ENCODE data around the gene KRT81.

The KRT81 gene

GRCh38 chr12:52333321-52333720, 42.0 kb upstream of the KRT81 start:
- Histone ChIP-seq H3F3A (ENCODE audit: low read depth) (no peaks in the 10 kb centered on the region), H3K4me1 (ENCODE audit: insufficient read depth, low read length, poor library complexity, severe bottlenecking) (no peaks in the 10 kb centered on the region), H3K9me3 (ENCODE audit: insufficient read depth, low read depth, low read length) (no peaks in the 10 kb centered on the region), H3K9me2 (replicated peaks; ENCODE audit: low read depth, low read length) (no peaks in the 10 kb centered on the region), H3K4me2 (ENCODE audit: low read depth, low read length, poor library complexity, severe bottlenecking) (no peak overlapping the region), H3K79me2 (ENCODE audit: insufficient read depth, low read length) (no peaks in the 10 kb centered on the region), H2AFZ (ENCODE audit: low read length) (no peak overlapping the region), H3K4me3 (ENCODE audit: low read length, poor library complexity, severe bottlenecking) (no peak overlapping the region), H3K9ac (ENCODE audit: low read depth, low read length, poor library complexity, severe bottlenecking) (no peak overlapping the region), H3K36me3 (ENCODE audit: insufficient read depth, low read length) (no peaks in the 10 kb centered on the region), H4K20me1 (ENCODE audit: insufficient read depth, low read length, poor library complexity, severe bottlenecking) (no peaks in the 10 kb centered on the region), H3K27me3 (ENCODE audit: insufficient read depth, low read length, poor library complexity, severe bottlenecking) (no peaks in the 10 kb centered on the region)
- TF ChIP-seq EZH2phosphoT487 (IDR thresholded peaks at IDR 0.05; ENCODE audit: borderline replicate concordance), result no peak
- no peak for TF ChIP-seq CTCF (conservative IDR thresholded peaks at IDR 0.05; ENCODE audit: low read length)

GRCh38 chr12:52332381-52332780, 41.0 kb upstream of the KRT81 start:
- Histone ChIP-seq H3K36me3 (ENCODE audit: insufficient read depth, low read length) (no peaks in the 10 kb centered on the region), H3F3A (ENCODE audit: low read depth) (no peaks in the 10 kb centered on the region), H2AFZ (ENCODE audit: low read length) (no peak overlapping the region), H3K79me2 (ENCODE audit: insufficient read depth, low read length) (no peaks in the 10 kb centered on the region), H3K4me3 (ENCODE audit: low read length, poor library complexity, severe bottlenecking) (no peak overlapping the region), H3K9ac (ENCODE audit: low read depth, low read length, poor library complexity, severe bottlenecking) (no peak overlapping the region), H3K4me2 (ENCODE audit: low read depth, low read length, poor library complexity, severe bottlenecking) (no peak overlapping the region), H3K9me3 (ENCODE audit: insufficient read depth, low read depth, low read length) (no peaks in the 10 kb centered on the region), H4K20me1 (ENCODE audit: insufficient read depth, low read length, poor library complexity, severe bottlenecking) (no peaks in the 10 kb centered on the region), H3K4me1 (ENCODE audit: insufficient read depth, low read length, poor library complexity, severe bottlenecking) (no peaks in the 10 kb centered on the region), H3K9me2 (replicated peaks; ENCODE audit: low read depth, low read length) (no peaks in the 10 kb centered on the region), H3K27me3 (ENCODE audit: insufficient read depth, low read length, poor library complexity, severe bottlenecking) (no peaks in the 10 kb centered on the region)
- no peak for TF ChIP-seq EZH2phosphoT487 (IDR thresholded peaks at IDR 0.05; ENCODE audit: borderline replicate concordance)
- TF ChIP-seq CTCF (conservative IDR thresholded peaks at IDR 0.05; ENCODE audit: low read length), result no peak

- no peak for TF ChIP-seq CTCF (conservative IDR thresholded peaks at IDR 0.05; ENCODE audit: low read length)
- no peak for TF ChIP-seq EZH2phosphoT487 (IDR thresholded peaks at IDR 0.05; ENCODE audit: borderline replicate concordance)
- H3K9ac ChIP-seq (ENCODE audit: low read depth, low read length, poor library complexity, severe bottlenecking), result no peak overlapping the region
- no peaks in the 10 kb centered on the region for H3K9me3 ChIP-seq (ENCODE audit: insufficient read depth, low read depth, low read length)
- H3K36me3 ChIP-seq (ENCODE audit: insufficient read depth, low read length), result no peaks in the 10 kb centered on the region
- H3K4me1 ChIP-seq (ENCODE audit: insufficient read depth, low read length, poor library complexity, severe bottlenecking), result no peaks in the 10 kb centered on the region
- H3K4me2 ChIP-seq (ENCODE audit: low read depth, low read length, poor library complexity, severe bottlenecking), result no peak overlapping the region
- H3K4me3 ChIP-seq (ENCODE audit: low read length, poor library complexity, severe bottlenecking), result no peak overlapping the region
- no peaks in the 10 kb centered on the region for H4K20me1 ChIP-seq (ENCODE audit: insufficient read depth, low read length, poor library complexity, severe bottlenecking)
- no peaks in the 10 kb centered on the region for H3K9me2 ChIP-seq (replicated peaks; ENCODE audit: low read depth, low read length)
- no peaks in the 10 kb centered on the region for H3F3A ChIP-seq (ENCODE audit: low read depth)
- H3K79me2 ChIP-seq (ENCODE audit: insufficient read depth, low read length), result no peaks in the 10 kb centered on the region
- no peaks in the 10 kb centered on the region for H3K27me3 ChIP-seq (ENCODE audit: insufficient read depth, low read length, poor library complexity, severe bottlenecking)
- H2AFZ ChIP-seq (ENCODE audit: low read length), result no peak overlapping the region
Measured at GRCh38 chr12:52331833-52332232, 40.5 kb upstream of the KRT81 start.
